ENCODE data around the gene NR1I3. TPM values are rescaled to one million over a fixed set of nuclear protein-coding genes. Genes with fewer than 3 reads are reported as not detected.

NR1I3 gene
- polyA plus RNA-seq, 4 donors = 1.9 to 3.5 (median 2.8) TPM

GRCh38 chr1:161197560-161198193 is 40.3 kb downstream of the NR1I3 start:
- no peak for DNase-seq (ENCODE audit: low read depth in 4 of 4, low spot score in 3 of 4)

GRCh38 chr1:161196521-161197451 is 41.2 kb downstream of the NR1I3 start:
- no peak for DNase-seq (ENCODE audit: low read depth in 4 of 4, low spot score in 3 of 4)

- DNase-seq (ENCODE audit: low read depth in 4 of 4, low spot score in 3 of 4) = no peak
Observed at GRCh38 chr1:161196111-161196510, 41.9 kb downstream of the NR1I3 start.

GRCh38 chr1:161195171-161195570 is 42.8 kb downstream of the NR1I3 start:
- DNase-seq (ENCODE audit: low read depth in 4 of 4, low spot score in 3 of 4) = no peak

GRCh38 chr1:161193561-161194235 is 44.3 kb downstream of the NR1I3 start:
- DNase-seq (ENCODE audit: low read depth in 4 of 4, low spot score in 3 of 4) = no peak

GRCh38 chr1:161192476-161193465 is 45.2 kb downstream of the NR1I3 start:
- DNase-seq (ENCODE audit: low read depth in 4 of 4, low spot score in 3 of 4) = no peak

- DNase-seq (ENCODE audit: low read depth in 4 of 4, low spot score in 3 of 4) = no peak
Observed at GRCh38 chr1:161191971-161192370, 46.0 kb downstream of the NR1I3 start.

GRCh38 chr1:161190962-161191521 is 47.0 kb downstream of the NR1I3 start:
- DNase-seq (ENCODE audit: low read depth in 4 of 4, low spot score in 3 of 4) = no peak

- DNase-seq (ENCODE audit: low read depth in 4 of 4, low spot score in 3 of 4) = no peak
Observed at GRCh38 chr1:161189036-161189435, 49.0 kb downstream of the NR1I3 start.

GRCh38 chr1:161188381-161188780 is 49.6 kb downstream of the NR1I3 start:
- no peak for DNase-seq (ENCODE audit: low read depth in 4 of 4, low spot score in 3 of 4)

- DNase-seq (ENCODE audit: low read depth in 4 of 4, low spot score in 3 of 4) = no peak
Observed at GRCh38 chr1:161187311-161187710, 50.7 kb downstream of the NR1I3 start.

GRCh38 chr1:161185732-161186311 is 52.2 kb downstream of the NR1I3 start:
- no peak for DNase-seq (ENCODE audit: low read depth in 4 of 4, low spot score in 3 of 4)

- no peak for DNase-seq (ENCODE audit: low read depth in 4 of 4, low spot score in 3 of 4)
Observed at GRCh38 chr1:161185282-161185682, 52.7 kb downstream of the NR1I3 start.

- DNase-seq (ENCODE audit: low read depth in 4 of 4, low spot score in 3 of 4) = no peak
Observed at GRCh38 chr1:161182214-161182613, 55.8 kb downstream of the NR1I3 start.

- DNase-seq (ENCODE audit: low read depth in 4 of 4, low spot score in 3 of 4) = no peak
Observed at GRCh38 chr1:161180639-161181038, 57.4 kb downstream of the NR1I3 start.

GRCh38 chr1:161179698-161180097 is 58.3 kb downstream of the NR1I3 start:
- DNase-seq (ENCODE audit: low read depth in 4 of 4, low spot score in 3 of 4) = no peak
